H1 (cell line): ENCODE data around the gene SEC14L5. TPM values are rescaled to one million over a fixed set of nuclear protein-coding genes. Genes with fewer than 3 reads are reported as not detected.

Source experiments
- ASH2L ChIP-seq: fragments of 200-600, 300-600 bp; sonication (generic); IDR thresholded peaks from one replicate; pipeline ENCODE4 v1.7.1; 2017; ENCODE audit warnings: low read length
- BACH1 ChIP-seq: IDR thresholded peaks from 2 replicates; pipeline ENCODE4 v1.6.1; 2012; ENCODE audit warnings: low read length, improper control_type of control experiment
- CTBP2 ChIP-seq: IDR thresholded peaks from 2 replicates; pipeline ENCODE4 v1.7.0; 2011; ENCODE audit warnings: borderline replicate concordance, mild to moderate bottlenecking, moderate library complexity, mixed read lengths, low read length; ENCODE audit not compliant: insufficient read depth, insufficient read length
- EGR1 ChIP-seq: IDR thresholded peaks from 2 replicates; pipeline ENCODE4 v1.6.1; 2011; ENCODE audit warnings: low read depth, low read length, borderline replicate concordance
- EZH2 ChIP-seq: fragments of 200-600 bp; sonication (generic); IDR thresholded peaks from 2 replicates; pipeline ENCODE4 v1.7.1; 2012; ENCODE audit warnings: low read depth, mild to moderate bottlenecking, moderate library complexity, low read length, inconsistent platforms; ENCODE audit not compliant: severe bottlenecking
- FOSL1 ChIP-seq: IDR thresholded peaks from 2 replicates; pipeline ENCODE4 v1.6.1; 2011; ENCODE audit warnings: mild to moderate bottlenecking, low read depth, low read length, moderate library complexity; ENCODE audit not compliant: insufficient read depth
- HDAC2 ChIP-seq, 2 experiments: fragments of 300-600 bp in 1 of 2; sonication (generic) in 1 of 2; IDR thresholded peaks; 2 replicates each; pipeline ENCODE4 v1.6.1; 2011 to 2012; ENCODE audit warnings: low read depth in 2 of 2, low read length in 2 of 2, mild to moderate bottlenecking in 2 of 2, moderate library complexity in 2 of 2, borderline replicate concordance in 1 of 2, inconsistent platforms in 1 of 2
- HDAC6 ChIP-seq: IDR thresholded peaks from one replicate; pipeline ENCODE4 v1.7.1; 2012; ENCODE audit warnings: low read depth, mild to moderate bottlenecking, inconsistent platforms, low read length, moderate library complexity
- MAX ChIP-seq: IDR thresholded peaks from 2 replicates; pipeline ENCODE4 v1.6.1; 2012; ENCODE audit warnings: inconsistent platforms
- PHF8 ChIP-seq: fragments of 200-600 bp; sonication (generic); conservative IDR thresholded peaks from 2 replicates; pipeline ENCODE4 v1.7.1; 2012; ENCODE audit warnings: low read depth, mild to moderate bottlenecking, inconsistent platforms, low read length, moderate library complexity
- POLR2AphosphoS5 ChIP-seq: IDR thresholded peaks from 2 replicates; pipeline ENCODE4 v1.6.1; 2011; ENCODE audit warnings: low read depth, low read length
- RAD21 ChIP-seq, 2 experiments: IDR thresholded peaks in 1 of 2; conservative IDR thresholded peaks in 1 of 2; 2 replicates each; pipeline ENCODE4 v1.6.1; 2011; ENCODE audit warnings: low read depth in 2 of 2, low read length in 2 of 2, improper control_type of control experiment in 1 of 2, inconsistent platforms in 1 of 2, mild to moderate bottlenecking in 1 of 2, moderate library complexity in 1 of 2
- RNF2 ChIP-seq: fragments of 200-900, 300-1000 bp; sonication (generic); IDR thresholded peaks from 2 replicates; pipeline ENCODE4 v1.7.1; 2016; ENCODE audit warnings: borderline replicate concordance, low read depth, mild to moderate bottlenecking, antibody characterized with exemption, low read length; ENCODE audit not compliant: poor library complexity, severe bottlenecking; ENCODE audit errors: missing control alignments
- SAP30 ChIP-seq: fragments of 300-600 bp; sonication (generic); IDR thresholded peaks from 2 replicates; pipeline ENCODE4 v1.7.1; 2012; ENCODE audit warnings: low read length, moderate library complexity, mild to moderate bottlenecking, inconsistent platforms; ENCODE audit not compliant: insufficient read depth, insufficient replicate concordance
- SIN3A ChIP-seq, 2 experiments: IDR thresholded peaks in 1 of 2; conservative IDR thresholded peaks in 1 of 2; 2 replicates each; pipeline ENCODE4 v1.6.1; 2011 to 2012; ENCODE audit warnings: low read length in 2 of 2, improper control_type of control experiment in 1 of 2, low read depth in 1 of 2, mild to moderate bottlenecking in 1 of 2
- SP4 ChIP-seq: IDR thresholded peaks from 2 replicates; pipeline ENCODE4 v1.6.1; 2012; ENCODE audit warnings: low read length, inconsistent platforms
- SUZ12 ChIP-seq: fragments of 200-600 bp; sonication (generic); IDR thresholded peaks from 2 replicates; pipeline ENCODE4 v1.6.1; 2012; ENCODE audit warnings: mild to moderate bottlenecking, inconsistent platforms, low read length, moderate library complexity, mixed read lengths
- TAF1 ChIP-seq: IDR thresholded peaks from 2 replicates; pipeline ENCODE4 v1.6.1; 2011; ENCODE audit warnings: mild to moderate bottlenecking, low read depth, low read length
- TAF7 ChIP-seq: optimal IDR thresholded peaks from 2 replicates; pipeline ENCODE3; 2011; ENCODE audit warnings: low read depth, mild to moderate bottlenecking, inconsistent platforms, low read length, moderate library complexity, borderline replicate concordance
- TCF12 ChIP-seq: IDR thresholded peaks from 2 replicates; pipeline ENCODE4 v1.6.1; 2011; ENCODE audit warnings: low read depth, mild to moderate bottlenecking, low read length
- TEAD4 ChIP-seq: IDR thresholded peaks from 2 replicates; pipeline ENCODE4 v1.6.1; 2012; ENCODE audit warnings: low read depth, low read length, inconsistent platforms, mixed read lengths
- ZNF274 ChIP-seq: IDR thresholded peaks from 2 replicates; pipeline ENCODE4 v1.7.0; 2012; ENCODE audit warnings: low read length, borderline replicate concordance; ENCODE audit errors: extremely low read depth
- polyA plus RNA-seq, 7 experiments: library from polyadenylated mRNA; depleted of rRNA in 3 of 7; stranded (reverse) in 5 of 7; unstranded in 2 of 7; fragments of >200 nt in 5 of 7; fragments of 200-250 nt in 2 of 7; gene quantifications; 1 replicate in 5 of 7; 2 replicates in 1 of 7; 4 replicates in 1 of 7; pipeline versions ENCODE4 v1.2.1 to v1.2.3, GENCODE V29; 2011 to 2013; ENCODE audit warnings: missing spikeins in 2 of 7, mixed read lengths in 2 of 7
- total RNA-seq: library from RNA; stranded (reverse); fragmentation: NEBNext Ultra II Directional; extraction: Animal tissue kit (Norgen Biotek cat#: 25700); gene quantifications from 2 replicates; pipeline ENCODE4 v1.2.1, GENCODE V29; 2021

The SEC14L5 gene
- total and polyA plus RNA-seq, 2 of the 8 experiments (the other 6 are each of a cell fraction or from before 2014, with no cell fraction given): 1.9 to 3.0 TPM

GRCh38 chr16:4957720-4958509, at the start of gene SEC14L5 (continued):
- TF ChIP-seq CTBP2 (no peak), TCF12 (0 out of 2 replicates have a peak, but pooled peaks have one; percentile 37), EGR1 (no peak), SP4 (peak; percentile 73; the same call in 1 of the 2 replicates), SUZ12 (no peak), HDAC6 (no peak), EZH2 (no peak), PHF8 (0 out of 2 replicates have a peak, but pooled peaks have one; percentile 27), ZNF274 (no peak), BACH1 (0 out of 2 replicates have a peak, but pooled peaks have one; percentile 24), TAF7 (no peak), HDAC2 (IDR thresholded peaks at IDR 0.05; ENCODE audit: borderline replicate concordance in 1 of 2, low read depth in 2 of 2, low read length in 2 of 2) (no peak), RNF2 (no peak), SIN3A (conservative IDR thresholded peaks at IDR 0.05 in 1 of 2, IDR thresholded peaks at IDR 0.05 in 1 of 2; ENCODE audit: low read depth in 1 of 2, low read length in 2 of 2) (peak; percentile 75 to 95; a peak in 2 of 4 replicates), FOSL1 (no peak), MAX (peak; percentile 32; the same call in 1 of the 2 replicates), POLR2AphosphoS5 (no peak), ASH2L (peak; percentile 45), TAF1 (peak; percentile 38; the same call in 1 of the 2 replicates), RAD21 (IDR thresholded peaks at IDR 0.05 in 1 of 2, conservative IDR thresholded peaks at IDR 0.05 in 1 of 2; ENCODE audit: low read depth in 2 of 2, low read length in 2 of 2) (peak in 1 of 2 experiments; percentile 16; a peak in 1 of 4 replicates), TEAD4 (no peak), SAP30 (no peak)
